SK-N-SH (cell line): ENCODE measurements around the gene TAF6L. TPM values are rescaled to one million over a fixed set of nuclear protein-coding genes. Genes with fewer than 3 reads are reported as not detected.

Experiments used
- CTCF ChIA-PET: fragments of 300-600, 350-600 bp; formaldehyde crosslinking; extraction: SDS; loops from one replicate; lab custom pipeline; 2021; lab: Yijun Ruan, JAX
- POLR2A ChIA-PET: fragments of 350-600 bp; sonication (Branson Sonifier 250); formaldehyde crosslinking; extraction: SDS; loops from one replicate; lab custom pipeline; 2020; ENCODE audit warnings: antibody characterized with exemption, inconsistent platforms; lab: Yijun Ruan, JAX
- DNase-seq: peaks from one replicate; pipeline ENCODE4 v3.0.0; 2012
- H2AFZ ChIP-seq: fragments of 200-600 bp; sonication (generic); 2 replicates; pipeline ENCODE4 v1.8.1; 2016; ENCODE audit warnings: antibody characterized with exemption, mild to moderate bottlenecking, low read depth
- H3F3A ChIP-seq: fragments of 200-600 bp; sonication (generic); replicated peaks from 2 replicates; pipeline ENCODE3; 2016; ENCODE audit warnings: antibody characterized with exemption, mild to moderate bottlenecking; ENCODE audit not compliant: insufficient read depth
- H3K27ac ChIP-seq, 2 experiments: fragments of 200-500 bp in 1 of 2; fragments of 200-600 bp in 1 of 2; sonication (Bioruptor generic) in 1 of 2; sonication (generic), shearing (Covaris generic) in 1 of 2; 2 replicates each; pipeline versions ENCODE4 v1.5.1 to v1.6.1; 2014 to 2016; ENCODE audit warnings: low read depth in 2 of 2, inconsistent platforms in 1 of 2, low read length in 1 of 2, mild to moderate bottlenecking in 1 of 2, mixed read lengths in 1 of 2
- H3K27me3 ChIP-seq: fragments of 200-600 bp; sonication (generic), shearing (Covaris generic); 2 replicates; pipeline ENCODE4 v1.6.1; 2016; ENCODE audit warnings: mixed run types; ENCODE audit not compliant: insufficient read depth
- H3K36me3 ChIP-seq, 2 experiments: fragments of 200-500 bp in 1 of 2; fragments of 200-600 bp in 1 of 2; sonication (Bioruptor generic) in 1 of 2; sonication (generic) in 1 of 2; replicated peaks in 1 of 2; 2 replicates each; pipeline versions ENCODE3 to v1.5.1; 2014 to 2016; ENCODE audit warnings: low read length in 1 of 2, mild to moderate bottlenecking in 1 of 2; ENCODE audit not compliant: insufficient read depth in 2 of 2, control insufficient read depth in 1 of 2
- H3K4me1 ChIP-seq, 2 experiments: fragments of 200-500 bp in 1 of 2; fragments of 200-600 bp in 1 of 2; sonication (Bioruptor generic) in 1 of 2; sonication (generic), shearing (Covaris generic) in 1 of 2; 2 replicates each; pipeline versions ENCODE4 v1.5.1 to v1.6.1; 2014 to 2016; ENCODE audit warnings: low read depth in 1 of 2, low read length in 1 of 2, mixed run types in 1 of 2; ENCODE audit not compliant: insufficient read depth in 2 of 2, control insufficient read depth in 1 of 2
- H3K4me2 ChIP-seq: fragments of 200-600 bp; sonication (generic), shearing (Covaris generic); 2 replicates; pipeline ENCODE4 v1.6.1; 2017; ENCODE audit warnings: mixed run types
- H3K4me3 ChIP-seq, 2 experiments: fragments of 200-500 bp in 1 of 2; fragments of 200-600 bp in 1 of 2; sonication (Bioruptor generic) in 1 of 2; sonication (generic), shearing (Covaris generic) in 1 of 2; 2 replicates each; pipeline versions ENCODE4 v1.5.1 to v1.8.1; 2014 to 2016; ENCODE audit warnings: low read depth in 2 of 2, inconsistent platforms in 1 of 2, low read length in 1 of 2, mild to moderate bottlenecking in 1 of 2, mixed read lengths in 1 of 2, moderate library complexity in 1 of 2
- H3K79me2 ChIP-seq: fragments of 200-600 bp; sonication (generic); 2 replicates; pipeline ENCODE4 v1.8.1; 2017; ENCODE audit warnings: mild to moderate bottlenecking; ENCODE audit not compliant: insufficient read depth
- H3K9ac ChIP-seq: fragments of 200-600 bp; sonication (generic); 2 replicates; pipeline ENCODE4 v1.6.1; 2017; ENCODE audit warnings: mixed run types
- H3K9me2 ChIP-seq: fragments of 200-600 bp; sonication (generic); 2 replicates; pipeline ENCODE4 v1.6.1; 2017; ENCODE audit warnings: mixed run types
- H3K9me3 ChIP-seq: fragments of 200-600 bp; sonication (generic); 2 replicates; pipeline ENCODE4 v1.6.1; 2017; ENCODE audit warnings: mixed run types, mild to moderate bottlenecking, moderate library complexity
- H4K20me1 ChIP-seq: fragments of 200-600 bp; sonication (generic); 2 replicates; pipeline ENCODE4 v1.6.1; 2017; ENCODE audit warnings: mild to moderate bottlenecking, mixed run types; ENCODE audit not compliant: insufficient read depth
- EZH2phosphoT487 ChIP-seq: fragments of 200-600 bp; sonication (generic); IDR thresholded peaks from 2 replicates; pipeline ENCODE4 v1.6.1; 2017; ENCODE audit warnings: low read depth, mixed run types, mild to moderate bottlenecking, antibody characterized with exemption, moderate library complexity, borderline replicate concordance
- FOXM1 ChIP-seq: IDR thresholded peaks from 2 replicates; pipeline ENCODE4 v1.4.0; 2012; ENCODE audit warnings: low read depth, mild to moderate bottlenecking
- GATA2 ChIP-seq: sonication (generic); formaldehyde crosslinking; IDR thresholded peaks from 2 replicates; pipeline ENCODE4 v1.5.0; 2020; ENCODE audit warnings: mild to moderate bottlenecking, missing genetic modification reagents
- JUND ChIP-seq: IDR thresholded peaks from 2 replicates; pipeline ENCODE4 v1.4.0; 2012
- MEF2A ChIP-seq: IDR thresholded peaks from 2 replicates; pipeline ENCODE4 v1.4.0; 2012; ENCODE audit warnings: low read depth, borderline replicate concordance
- NFIC ChIP-seq: IDR thresholded peaks from 2 replicates; pipeline ENCODE4 v1.4.0; 2012; ENCODE audit warnings: borderline replicate concordance
- POLR2AphosphoS5 ChIP-seq: IDR thresholded peaks from 2 replicates; pipeline ENCODE4 v1.6.1; 2012; ENCODE audit warnings: low read depth, low read length
- RCOR1 ChIP-seq: fragments of 150-350 bp; IDR thresholded peaks from 2 replicates; pipeline ENCODE4 v1.6.1; 2017; ENCODE audit warnings: antibody characterized with exemption, low read length
- REST ChIP-seq: IDR thresholded peaks from 2 replicates; pipeline ENCODE4 v1.6.1; 2012; ENCODE audit warnings: mild to moderate bottlenecking, low read depth, low read length, moderate library complexity
- RXRA ChIP-seq: IDR thresholded peaks from 2 replicates; pipeline ENCODE4 v1.4.0; 2012; ENCODE audit warnings: low read depth, mild to moderate bottlenecking, borderline replicate concordance
- SIN3A ChIP-seq: IDR thresholded peaks from 2 replicates; pipeline ENCODE4 v1.6.1; 2012; ENCODE audit warnings: low read depth, mild to moderate bottlenecking, low read length, moderate library complexity, borderline replicate concordance
- SMC3 ChIP-seq: IDR thresholded peaks from 2 replicates; pipeline ENCODE4 v1.6.1; 2012; ENCODE audit warnings: low read depth, low read length, improper control_type of control experiment
- TAF1 ChIP-seq: IDR thresholded peaks from 2 replicates; pipeline ENCODE4 v1.6.1; 2012; ENCODE audit warnings: low read depth, mild to moderate bottlenecking, low read length, moderate library complexity, borderline replicate concordance
- TCF12 ChIP-seq: IDR thresholded peaks from 2 replicates; pipeline ENCODE4 v1.4.0; 2012
- TEAD4 ChIP-seq: IDR thresholded peaks from 2 replicates; pipeline ENCODE4 v1.4.0; 2012; ENCODE audit warnings: mild to moderate bottlenecking, borderline replicate concordance; ENCODE audit not compliant: insufficient read depth
- WGBS: methylation state at CpG from one replicate; pipeline ENCODE4 v1.1.6; 2017; ENCODE audit warnings: low lambda C conversion rate; 5-methylcytosine and 5-hydroxymethylcytosine counted together
- polyA plus RNA-seq, 3 experiments: library from polyadenylated mRNA; depleted of rRNA; stranded (reverse); fragments of >200 nt; gene quantifications; 2 replicates each; pipeline ENCODE4 v1.2.3, GENCODE V29; 2012
- TF ChIP-seq, protein P1 (sequence below): fragments of 150-350 bp; IDR thresholded peaks from 2 replicates; pipeline ENCODE4 v1.6.1; 2017; ENCODE audit warnings: antibody characterized with exemption, low read length, low read depth, borderline replicate concordance
- TF ChIP-seq, protein P2 (sequence below): fragments of 200-600 bp; sonication (generic); IDR thresholded peaks from 2 replicates; pipeline ENCODE4 v1.6.1; 2017; ENCODE audit warnings: antibody characterized with exemption, mild to moderate bottlenecking, moderate library complexity
- TF ChIP-seq, protein P3 (sequence below): IDR thresholded peaks from 2 replicates; pipeline ENCODE4 v1.4.0; 2012; ENCODE audit warnings: low read depth
- TF ChIP-seq, protein P4 (sequence below): fragments of 150-350 bp; IDR thresholded peaks from 2 replicates; pipeline ENCODE4 v1.6.1; 2016; ENCODE audit warnings: mild to moderate bottlenecking, low read depth, low read length

The TAF6L gene
- polyA plus RNA-seq, 1 of the 3 experiments (the other 2 are of a cell fraction) = 33.6 TPM

DNA sequence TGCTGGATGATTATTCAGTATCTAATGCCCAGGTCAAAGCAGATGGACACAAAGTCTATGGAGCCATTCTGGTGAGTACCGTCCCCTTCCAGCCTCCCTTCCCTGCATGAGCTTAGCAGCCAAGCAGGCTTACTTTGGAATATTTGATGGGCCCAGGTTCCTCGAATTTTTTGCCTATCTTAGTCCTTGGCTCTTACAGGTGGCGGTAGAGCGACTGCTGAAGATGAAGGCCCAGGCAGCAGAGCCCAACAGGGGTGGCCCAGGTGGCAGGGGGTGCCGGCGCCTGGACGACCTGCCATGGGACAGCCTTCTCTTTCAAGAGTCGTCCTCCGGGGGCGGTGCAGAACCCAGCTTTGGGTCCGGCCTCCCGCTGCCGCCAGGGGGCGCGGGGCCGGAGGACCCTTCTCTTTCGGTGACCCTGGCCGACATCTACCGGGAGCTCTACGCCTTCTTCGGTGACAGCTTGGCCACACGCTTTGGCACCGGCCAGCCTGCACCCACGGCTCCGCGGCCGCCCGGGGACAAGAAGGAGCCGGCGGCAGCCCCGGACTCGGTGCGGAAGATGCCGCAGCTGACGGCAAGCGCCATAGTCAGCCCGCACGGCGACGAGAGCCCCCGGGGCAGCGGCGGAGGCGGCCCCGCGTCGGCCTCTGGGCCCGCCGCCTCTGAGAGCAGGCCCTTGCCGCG lies 15.3 kb downstream of the TAF6L start (continued):
- TF ChIP-seq, protein P1, sequence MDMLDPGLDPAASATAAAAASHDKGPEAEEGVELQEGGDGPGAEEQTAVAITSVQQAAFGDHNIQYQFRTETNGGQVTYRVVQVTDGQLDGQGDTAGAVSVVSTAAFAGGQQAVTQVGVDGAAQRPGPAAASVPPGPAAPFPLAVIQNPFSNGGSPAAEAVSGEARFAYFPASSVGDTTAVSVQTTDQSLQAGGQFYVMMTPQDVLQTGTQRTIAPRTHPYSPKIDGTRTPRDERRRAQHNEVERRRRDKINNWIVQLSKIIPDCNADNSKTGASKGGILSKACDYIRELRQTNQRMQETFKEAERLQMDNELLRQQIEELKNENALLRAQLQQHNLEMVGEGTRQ = no peak
- TF ChIP-seq, protein P2, sequence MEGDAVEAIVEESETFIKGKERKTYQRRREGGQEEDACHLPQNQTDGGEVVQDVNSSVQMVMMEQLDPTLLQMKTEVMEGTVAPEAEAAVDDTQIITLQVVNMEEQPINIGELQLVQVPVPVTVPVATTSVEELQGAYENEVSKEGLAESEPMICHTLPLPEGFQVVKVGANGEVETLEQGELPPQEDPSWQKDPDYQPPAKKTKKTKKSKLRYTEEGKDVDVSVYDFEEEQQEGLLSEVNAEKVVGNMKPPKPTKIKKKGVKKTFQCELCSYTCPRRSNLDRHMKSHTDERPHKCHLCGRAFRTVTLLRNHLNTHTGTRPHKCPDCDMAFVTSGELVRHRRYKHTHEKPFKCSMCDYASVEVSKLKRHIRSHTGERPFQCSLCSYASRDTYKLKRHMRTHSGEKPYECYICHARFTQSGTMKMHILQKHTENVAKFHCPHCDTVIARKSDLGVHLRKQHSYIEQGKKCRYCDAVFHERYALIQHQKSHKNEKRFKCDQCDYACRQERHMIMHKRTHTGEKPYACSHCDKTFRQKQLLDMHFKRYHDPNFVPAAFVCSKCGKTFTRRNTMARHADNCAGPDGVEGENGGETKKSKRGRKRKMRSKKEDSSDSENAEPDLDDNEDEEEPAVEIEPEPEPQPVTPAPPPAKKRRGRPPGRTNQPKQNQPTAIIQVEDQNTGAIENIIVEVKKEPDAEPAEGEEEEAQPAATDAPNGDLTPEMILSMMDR = peak; percentile 91
- TF ChIP-seq GATA2 (CRISPR knock-in tag) (no peak), EZH2phosphoT487 (no peak), POLR2AphosphoS5 (peak; percentile 27; the same call in 1 of the 2 replicates), TCF12 (no peak)

GRCh38 chr11:62787005-62787759 lies 16.0 kb downstream of the TAF6L start, which contains the start of gene TMEM179B:
Gene TMEM179B, plus strand, starts transcription at chr11:62787402. Its CDS starts 30 bp downstream, at chr11:62787432.
- peaks cover 55% of the 10 kb centered on the region for H3K79me2 ChIP-seq
- peaks cover 6 to 26% of the 10 kb centered on the region in 2 experiments for H3K4me1 ChIP-seq
- WGBS = 0% methylated on average over 30 of the region's 88 CpGs
- peak within 1 kb of the TSS; percentile 74 for H3K9ac ChIP-seq
- no peaks in the 10 kb centered on the region for H3K27me3 ChIP-seq
- POLR2A ChIA-PET = interaction anchor here (0.6 to 2.8 kb wide), 16 partner anchors 12 to 196 kb away, joined by 3 to 35 read pairs (median 5); partner anchors contain the start of genes HNRNPUL2, SLC3A2, TAF6L and TUT1
- DNase-seq = peak; percentile 97
- H2AFZ ChIP-seq = no peak within 1 kb of the TSS; the same call in 1 of the 2 replicates
- peak within 1 kb of the TSS; percentile 76 to 87 for H3K4me3 ChIP-seq
- H3K9me2 ChIP-seq = no peaks in the 10 kb centered on the region
- H3K9me3 ChIP-seq = no peaks in the 10 kb centered on the region
- CTCF ChIA-PET = interaction anchor here (0.6 to 6.6 kb wide), 56 partner anchors 9 to 392 kb away, joined by 3 to 130 read pairs (median 5); partner anchors contain the start of genes B3GAT3, HNRNPUL2, NXF1 and SLC3A2
- H4K20me1 ChIP-seq = no peaks in the 10 kb centered on the region
- H3F3A ChIP-seq = peaks cover 37% of the 10 kb centered on the region
- peak within 1 kb of the TSS; percentile 83 for H3K4me2 ChIP-seq
- H3K36me3 ChIP-seq = peaks cover 25 to 31% of the 10 kb centered on the region in 2 experiments
- H3K27ac ChIP-seq = peak within 1 kb of the TSS; percentile 65 to 89
- TF ChIP-seq, protein P3, sequence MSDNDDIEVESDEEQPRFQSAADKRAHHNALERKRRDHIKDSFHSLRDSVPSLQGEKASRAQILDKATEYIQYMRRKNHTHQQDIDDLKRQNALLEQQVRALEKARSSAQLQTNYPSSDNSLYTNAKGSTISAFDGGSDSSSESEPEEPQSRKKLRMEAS = peak; percentile 68
- TF ChIP-seq RXRA = no peak
- TF ChIP-seq SIN3A = peak; percentile 91; the same call in 1 of the 2 replicates
- TF ChIP-seq JUND = no peak
- TF ChIP-seq NFIC = no peak
- TF ChIP-seq, protein P4, sequence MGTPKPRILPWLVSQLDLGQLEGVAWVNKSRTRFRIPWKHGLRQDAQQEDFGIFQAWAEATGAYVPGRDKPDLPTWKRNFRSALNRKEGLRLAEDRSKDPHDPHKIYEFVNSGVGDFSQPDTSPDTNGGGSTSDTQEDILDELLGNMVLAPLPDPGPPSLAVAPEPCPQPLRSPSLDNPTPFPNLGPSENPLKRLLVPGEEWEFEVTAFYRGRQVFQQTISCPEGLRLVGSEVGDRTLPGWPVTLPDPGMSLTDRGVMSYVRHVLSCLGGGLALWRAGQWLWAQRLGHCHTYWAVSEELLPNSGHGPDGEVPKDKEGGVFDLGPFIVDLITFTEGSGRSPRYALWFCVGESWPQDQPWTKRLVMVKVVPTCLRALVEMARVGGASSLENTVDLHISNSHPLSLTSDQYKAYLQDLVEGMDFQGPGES = no peak
- no peak for TF ChIP-seq MEF2A
- TF ChIP-seq REST = peak; percentile 44; the same call in 1 of the 2 replicates
- TF ChIP-seq, protein P1 = no peak
- no peak for TF ChIP-seq FOXM1
- TF ChIP-seq TCF12 = no peak
- no peak for TF ChIP-seq TEAD4
- TF ChIP-seq RCOR1 = 0 out of 2 replicates have a peak, but pooled peaks have one; percentile 58
- no peak; the same call in 1 of the 2 replicates for TF ChIP-seq SMC3
- TF ChIP-seq TAF1 = peak; percentile 92
